G401 (cell line): ENCODE measurements around the gene NKX1-1. TPM values are rescaled to one million over a fixed set of nuclear protein-coding genes. Genes with fewer than 3 reads are reported as not detected.

Experiments
- DNase-seq: peaks from one replicate; pipeline ENCODE4 v3.0.0-alpha.2; 2015; ENCODE audit warnings: low spot score
- in situ Hi-C: cut with HindIII; loops from 2 replicates; pipeline ENCODE4 v1.10.0; 2016; ENCODE audit warnings: low sequenced_read_pairs, mixed read lengths
- total RNA-seq: library from RNA; depleted of rRNA; stranded (reverse); fragments of >200 nt; shearing (Covaris generic); gene quantifications from 2 replicates; pipeline ENCODE4 v1.2.3, GENCODE V29; 2014

NKX1-1 gene
- total RNA-seq, 1 experiment from 2014 or later = not detected

DNA sequence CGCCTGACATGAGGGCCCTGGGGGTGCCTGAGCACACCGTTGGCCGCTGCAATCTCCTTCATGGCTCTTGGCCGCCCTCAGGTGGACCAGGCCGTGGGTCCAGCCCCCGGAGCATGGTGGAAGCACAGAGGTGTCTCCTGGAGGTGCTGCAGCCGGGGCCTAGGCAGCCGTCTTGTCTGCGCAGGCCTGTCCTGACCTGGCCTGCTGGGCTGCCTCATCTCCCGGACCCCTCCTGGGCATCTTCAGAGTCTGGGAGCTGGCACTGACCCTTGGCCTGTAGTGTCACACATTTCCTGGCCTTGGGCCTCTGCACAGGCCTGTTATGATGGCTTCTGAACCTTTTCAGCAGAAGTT lies 38.3 kb downstream of the NKX1-1 start:
- no peak for DNase-seq
- in situ Hi-C loops = no loop called here

DNA sequence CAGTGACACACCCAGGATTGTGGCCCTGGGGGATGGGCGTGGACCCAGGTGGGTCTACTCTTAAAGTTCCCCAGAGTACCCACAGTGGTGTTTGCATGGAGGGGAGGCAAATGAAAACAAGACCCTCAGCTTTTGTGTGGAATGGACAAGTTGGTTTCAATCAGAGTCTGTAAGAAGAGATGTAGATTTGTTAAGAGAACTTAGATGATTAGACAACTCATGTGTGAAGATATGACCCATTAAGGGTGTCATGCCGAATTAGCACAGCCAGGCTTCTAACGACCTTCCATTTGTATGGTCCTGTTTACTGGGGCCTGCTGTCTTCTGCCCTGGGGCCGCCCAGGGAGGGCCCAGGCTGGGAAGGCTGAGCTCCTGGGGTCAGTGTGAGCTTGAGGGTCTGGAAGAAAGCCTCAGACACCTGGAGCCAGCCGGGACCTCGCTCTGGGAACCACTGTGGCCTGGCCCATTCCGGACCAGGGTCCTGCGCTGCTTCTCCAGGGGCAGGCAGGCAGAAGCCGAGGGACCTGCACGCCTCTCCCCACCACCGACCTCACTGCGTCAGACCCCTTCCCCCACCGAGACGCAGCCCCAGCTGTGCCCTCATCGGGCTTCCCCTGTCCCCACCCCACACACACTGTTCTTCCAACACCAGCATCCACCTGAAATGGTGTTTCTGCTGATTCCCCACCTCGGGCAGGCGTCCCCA lies 38.9 kb downstream of the NKX1-1 start:
- no peak for DNase-seq
- in situ Hi-C loops = no loop called here

DNA sequence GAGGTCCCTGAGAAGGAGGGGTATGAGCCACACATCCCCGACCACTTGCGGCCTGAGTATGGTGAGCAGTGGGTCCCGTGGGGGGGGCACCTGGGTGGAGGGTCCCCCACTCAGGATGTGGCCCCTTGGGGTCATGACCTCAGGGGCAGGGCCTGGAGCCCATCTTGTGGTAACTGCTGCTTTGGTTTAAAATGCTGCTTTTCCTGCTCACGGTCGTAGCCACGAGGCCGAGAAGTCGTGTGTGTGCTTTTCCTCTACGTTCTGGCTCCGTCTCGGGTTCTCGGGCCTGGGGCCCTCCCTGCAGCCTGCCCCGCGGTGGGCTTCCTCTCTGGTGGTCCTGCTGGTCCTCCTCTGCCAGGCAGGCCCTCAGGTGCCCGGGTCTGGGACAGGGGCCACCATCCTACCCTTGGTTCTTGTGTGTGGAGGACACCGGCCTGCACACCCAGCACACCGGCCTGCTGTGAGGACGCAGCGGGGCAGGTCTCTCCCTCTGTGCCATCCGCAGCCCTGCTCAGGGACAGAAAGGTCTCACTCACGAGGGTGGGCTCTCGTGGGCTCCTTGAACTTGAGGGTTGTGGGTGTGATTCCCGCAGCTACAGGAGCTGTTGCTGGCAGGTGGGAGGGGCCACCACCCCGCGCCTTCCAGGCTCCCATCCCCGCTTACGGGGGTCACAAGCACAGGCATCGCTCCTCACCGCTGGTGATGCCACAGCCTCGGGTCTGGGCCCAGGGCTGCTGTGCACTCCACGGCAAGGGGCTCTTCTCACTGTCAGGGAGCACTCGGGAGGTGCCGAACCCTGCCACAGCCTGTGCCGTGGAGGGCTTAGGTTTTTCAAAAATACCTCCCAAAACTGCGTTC lies 39.6 kb downstream of the NKX1-1 start:
- in situ Hi-C loops = no loop called here
- no peak for DNase-seq

DNA sequence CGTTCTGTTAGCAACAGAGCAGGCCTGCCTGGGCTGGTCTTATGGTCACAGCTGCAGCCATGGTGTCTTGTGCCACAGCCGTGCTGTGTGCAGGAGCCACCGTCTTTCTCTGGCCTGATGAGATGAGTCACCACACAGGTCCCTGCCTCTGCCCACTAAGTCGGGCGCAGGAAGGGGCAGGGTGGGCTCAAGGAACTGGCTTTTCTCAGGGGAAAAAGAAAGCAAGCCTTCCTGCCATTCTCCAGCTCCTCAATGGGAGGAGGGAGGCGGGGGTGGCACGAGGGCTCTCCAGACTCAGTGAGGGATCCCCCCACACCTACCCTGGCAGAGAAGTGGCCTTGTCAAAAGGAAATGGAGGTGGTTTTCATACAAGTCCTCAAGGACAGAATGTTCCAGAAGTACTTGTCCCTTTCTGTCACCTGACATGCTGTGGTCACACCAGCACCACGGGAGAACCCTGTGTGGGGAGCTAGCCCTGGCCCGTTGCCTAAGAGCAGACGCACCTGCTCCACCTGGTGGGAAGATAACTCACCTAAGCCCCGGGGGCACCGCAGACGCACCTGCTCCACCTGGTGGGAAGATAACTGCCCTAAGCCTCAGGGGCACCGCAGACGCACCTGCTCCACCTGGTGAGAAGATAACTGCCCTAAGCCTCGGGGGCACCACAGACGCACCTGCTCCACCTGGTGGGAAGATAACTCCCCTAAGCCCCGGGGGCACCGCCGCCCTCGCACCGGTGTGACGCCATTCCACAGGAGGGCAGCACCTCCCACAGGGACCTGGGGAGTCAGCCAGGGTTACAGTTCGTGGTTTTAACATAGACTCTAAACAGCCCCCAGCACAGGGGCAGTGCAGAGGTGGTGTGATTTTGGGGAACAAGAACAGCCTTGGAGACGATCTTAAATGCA lies 40.7 kb downstream of the NKX1-1 start:
- in situ Hi-C loops = no loop called here
- DNase-seq = peak; percentile 35

DNA sequence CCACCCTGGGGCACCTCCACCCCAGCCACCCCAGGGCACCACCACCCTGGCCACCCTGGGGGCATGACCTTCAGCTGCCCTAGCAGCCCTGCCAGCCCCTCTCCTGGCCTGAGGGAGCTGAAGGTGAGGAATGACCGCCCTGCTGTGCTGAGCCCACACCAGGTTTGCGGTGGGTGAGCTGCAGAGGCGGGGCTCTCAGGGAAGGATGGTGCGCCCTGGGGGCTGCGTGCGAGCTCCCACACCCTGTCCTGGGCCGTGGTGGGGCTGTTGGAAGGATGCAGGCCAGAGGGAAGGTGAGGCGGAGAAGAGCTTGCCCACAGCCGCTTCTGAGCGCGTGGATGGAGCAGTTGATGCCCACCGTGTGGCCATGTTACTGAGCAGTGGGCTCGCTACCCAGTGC lies 41.5 kb downstream of the NKX1-1 start:
- no peak for DNase-seq
- in situ Hi-C loops = no loop called here

DNA sequence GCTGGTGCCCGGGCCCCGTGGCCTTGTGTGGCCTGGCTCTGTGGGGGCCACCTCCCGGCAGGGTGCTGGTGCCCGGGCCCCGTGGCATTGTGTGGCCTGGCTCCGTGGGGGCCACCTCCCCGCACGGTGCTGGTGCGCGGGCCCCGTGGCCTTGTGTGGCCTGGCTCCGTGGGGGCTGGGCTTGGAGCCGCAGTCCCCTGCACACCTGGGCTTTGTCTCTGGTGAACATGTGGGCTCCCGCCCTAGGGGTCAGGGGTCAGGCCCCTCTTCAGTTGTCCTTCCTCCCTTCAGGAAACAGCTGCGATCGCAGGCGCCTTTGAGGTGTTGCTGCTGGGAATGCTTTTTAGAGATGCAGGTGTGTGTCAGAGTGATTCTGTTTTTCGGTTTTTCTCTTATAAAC lies 42.0 kb downstream of the NKX1-1 start:
- DNase-seq = no peak
- in situ Hi-C loops = no loop called here

DNA sequence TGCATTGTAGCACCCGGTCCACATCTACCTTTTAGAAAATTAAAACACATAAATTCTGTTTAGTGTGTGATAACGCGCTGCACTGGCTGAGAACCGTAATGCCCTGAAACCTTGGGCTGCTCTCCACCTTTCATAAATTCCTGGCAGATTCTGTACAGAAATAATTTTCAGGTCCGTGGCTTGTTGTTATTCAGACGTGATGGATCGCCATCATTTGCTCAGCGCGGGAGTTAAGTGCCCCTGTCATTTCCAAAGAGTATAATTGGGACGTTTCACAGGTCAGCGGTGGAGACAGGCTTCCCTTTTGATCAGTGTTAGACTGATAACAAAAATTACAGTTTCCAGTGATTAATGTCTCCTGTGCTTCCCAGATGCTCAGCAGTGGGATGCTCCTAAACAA lies 42.7 kb downstream of the NKX1-1 start:
- no peak for DNase-seq
- in situ Hi-C loops = no loop called here

DNA sequence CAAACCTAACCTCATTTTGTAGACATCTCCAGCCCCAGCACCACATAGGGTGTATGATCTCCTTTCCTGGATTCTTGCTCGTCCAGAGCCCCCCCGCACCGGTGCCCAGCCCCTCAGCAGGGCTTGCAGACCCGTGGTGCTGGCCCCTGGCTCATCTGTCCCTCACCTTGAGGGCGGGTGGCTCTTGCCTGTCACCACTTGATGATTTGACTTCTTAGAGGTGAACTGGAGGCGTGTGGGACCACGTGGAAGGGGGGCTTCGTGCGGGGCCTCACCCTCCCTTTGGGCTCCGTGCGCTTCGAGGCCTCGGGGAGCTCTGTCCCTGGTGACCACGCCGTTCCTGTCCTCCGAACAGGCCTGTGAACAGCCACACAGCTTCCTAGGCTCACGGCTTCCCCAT lies 43.7 kb downstream of the NKX1-1 start:
- in situ Hi-C loops = no loop called here
- DNase-seq = no peak

DNA sequence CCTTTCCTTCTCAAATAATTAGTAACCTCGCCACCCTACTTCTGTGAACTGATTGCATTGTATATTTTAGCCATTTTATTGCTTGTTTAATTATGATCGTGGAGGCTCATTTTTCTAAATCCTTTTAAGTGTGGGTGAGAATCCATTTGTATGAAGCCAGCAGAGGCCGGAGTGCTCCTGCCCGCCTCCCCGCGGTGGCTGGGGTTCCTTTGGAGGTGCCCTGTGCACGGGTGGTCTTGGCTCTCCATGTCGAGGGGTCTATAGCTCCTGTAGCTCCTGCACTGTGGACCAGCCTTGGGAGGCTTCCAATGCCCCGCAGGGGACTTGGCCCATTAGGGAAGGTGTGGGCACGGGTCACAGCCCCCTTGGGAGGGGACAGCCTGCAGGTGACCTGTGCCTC lies 44.2 kb downstream of the NKX1-1 start:
- in situ Hi-C loops = no loop called here
- DNase-seq = no peak

DNA sequence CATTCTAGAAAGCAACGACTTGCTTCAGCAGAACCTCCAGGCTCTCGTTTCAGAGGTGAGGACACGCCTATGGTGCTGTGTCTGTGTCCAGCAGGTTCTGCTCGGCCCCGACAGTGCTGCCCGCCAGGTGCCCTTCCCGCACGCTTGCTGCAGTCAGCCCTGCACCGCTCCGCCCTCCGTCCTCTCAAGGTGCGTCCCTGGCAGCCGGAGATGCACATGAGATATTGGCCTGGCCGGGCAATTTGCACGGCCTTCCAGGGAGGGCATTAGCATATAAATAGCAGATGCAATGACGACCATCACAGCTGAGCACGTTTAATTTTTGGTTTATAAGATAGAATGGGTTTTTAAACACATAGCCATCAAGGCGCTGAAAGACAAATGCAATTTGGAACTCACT lies 44.8 kb downstream of the NKX1-1 start:
- DNase-seq = no peak
- in situ Hi-C loops = no loop called here

DNA sequence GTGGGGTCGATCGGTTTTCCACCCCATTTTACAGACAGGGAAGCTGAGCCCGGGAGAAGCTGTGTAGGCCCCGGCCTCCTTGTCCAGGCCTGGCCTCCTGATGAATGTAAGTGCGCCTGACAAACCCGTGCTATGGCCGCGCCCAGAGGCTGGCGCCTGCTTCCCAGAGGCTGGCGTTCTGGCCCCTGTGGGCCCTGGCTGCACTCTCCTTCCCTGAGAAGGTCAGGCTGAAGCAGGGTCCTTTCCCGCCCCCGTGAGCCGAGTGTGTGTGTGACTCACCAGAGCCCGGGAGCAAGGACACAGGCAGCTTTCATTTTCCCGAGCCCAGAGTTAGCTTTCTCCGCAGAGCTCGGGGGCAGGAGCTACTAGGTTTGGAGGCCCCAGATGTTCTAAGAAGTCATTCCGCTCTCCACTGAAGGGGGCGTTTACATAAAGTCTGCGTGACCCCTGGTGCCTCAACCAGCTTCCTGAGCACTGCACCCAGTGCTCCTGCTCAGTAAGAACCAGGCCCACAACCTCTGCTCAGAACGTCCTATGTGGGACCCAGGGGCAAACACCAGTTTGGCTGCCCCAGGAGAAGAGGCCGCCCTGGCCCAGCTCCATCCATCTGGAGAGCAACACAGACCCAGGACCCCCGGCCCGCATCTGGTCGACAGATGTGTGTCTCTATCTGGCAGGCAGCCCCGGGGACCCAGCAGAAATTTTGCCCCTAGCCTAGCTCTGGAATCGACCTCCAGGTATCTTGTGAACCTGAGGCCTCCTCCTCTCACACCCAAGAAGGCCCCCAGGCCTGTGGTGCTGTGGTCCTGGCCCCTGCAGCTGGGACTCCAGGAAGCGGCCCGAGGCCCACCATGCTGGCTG lies 45.6 kb downstream of the NKX1-1 start:
- in situ Hi-C loops = no loop called here
- no peak for DNase-seq

DNA sequence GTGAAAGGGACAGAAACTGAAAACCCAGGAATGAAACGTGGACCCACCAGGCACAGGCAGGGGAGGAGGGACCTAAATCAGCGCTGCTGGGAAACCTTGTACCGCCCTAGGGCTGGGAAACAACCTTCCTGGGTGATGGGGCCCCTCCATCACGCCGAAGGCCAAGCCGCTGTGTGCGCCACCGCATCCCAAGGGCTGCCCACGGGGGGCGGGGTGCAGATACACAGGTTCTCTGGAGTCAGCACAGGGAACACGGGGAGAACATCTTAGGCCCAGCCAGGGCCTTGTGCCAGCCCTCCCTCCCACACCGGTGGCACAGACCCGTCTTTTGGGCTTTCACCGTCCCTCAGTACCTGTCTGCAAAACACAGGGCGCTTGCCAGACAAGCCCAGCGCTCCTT lies 46.3 kb downstream of the NKX1-1 start:
- in situ Hi-C loops = no loop called here

DNA sequence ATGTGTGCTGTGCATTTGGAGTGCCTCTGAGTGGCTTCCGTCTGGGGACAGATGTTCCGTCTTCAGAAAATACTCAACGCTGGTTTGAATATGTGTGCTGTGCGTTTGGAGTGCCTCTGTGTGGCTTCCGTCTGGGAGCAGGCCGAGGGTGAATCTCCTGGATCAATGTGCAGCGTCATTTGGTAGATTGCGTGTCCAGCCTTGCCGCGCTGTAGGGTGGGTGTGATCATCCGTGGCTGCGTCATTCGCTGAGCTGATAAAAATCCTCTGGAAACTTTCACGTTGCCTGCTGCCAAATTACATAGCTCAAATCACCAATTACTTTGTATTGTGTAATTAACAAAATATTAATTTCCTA lies 47.1 kb downstream of the NKX1-1 start:
- DNase-seq = no peak
- in situ Hi-C loops = no loop called here

More for the DNA sequence above, 46.3 kb downstream of the NKX1-1 start:
- no peak for DNase-seq

DNA sequence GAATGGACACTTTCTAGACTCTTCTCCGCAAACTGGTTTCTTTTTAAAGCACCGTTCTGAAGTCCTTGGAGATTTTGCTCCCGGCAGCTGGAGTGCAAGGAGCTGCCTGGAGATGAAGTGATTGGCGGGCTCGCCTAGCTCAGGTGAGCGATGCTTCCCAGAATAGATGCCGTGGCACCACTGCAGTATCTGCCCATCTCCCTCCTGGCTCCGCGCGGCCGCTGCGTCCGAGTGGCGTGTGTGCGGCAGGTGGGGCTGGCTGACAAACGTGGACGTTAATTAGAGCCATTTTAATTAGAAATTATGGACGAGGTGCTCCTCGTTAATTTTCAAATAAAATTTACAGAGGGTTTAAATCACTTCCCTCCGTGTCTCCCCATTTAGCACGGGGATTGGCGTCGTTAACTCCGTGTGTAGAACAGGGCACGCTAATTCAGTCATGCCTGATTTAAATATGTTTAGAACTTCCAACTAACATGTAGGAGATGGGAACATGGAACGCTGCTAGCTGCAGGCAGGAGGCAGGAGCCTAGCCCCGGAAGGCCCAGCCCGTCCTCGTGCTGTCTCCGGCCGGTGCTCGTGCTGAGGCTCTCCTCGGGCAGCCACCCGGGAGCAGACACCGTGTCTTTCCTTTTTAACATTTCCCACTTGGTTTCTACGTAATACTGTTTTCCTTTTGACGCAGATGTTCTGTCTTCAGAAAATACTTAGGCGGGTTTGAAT lies 47.7 kb downstream of the NKX1-1 start:
- in situ Hi-C loops = no loop called here
- no peak for DNase-seq

DNA sequence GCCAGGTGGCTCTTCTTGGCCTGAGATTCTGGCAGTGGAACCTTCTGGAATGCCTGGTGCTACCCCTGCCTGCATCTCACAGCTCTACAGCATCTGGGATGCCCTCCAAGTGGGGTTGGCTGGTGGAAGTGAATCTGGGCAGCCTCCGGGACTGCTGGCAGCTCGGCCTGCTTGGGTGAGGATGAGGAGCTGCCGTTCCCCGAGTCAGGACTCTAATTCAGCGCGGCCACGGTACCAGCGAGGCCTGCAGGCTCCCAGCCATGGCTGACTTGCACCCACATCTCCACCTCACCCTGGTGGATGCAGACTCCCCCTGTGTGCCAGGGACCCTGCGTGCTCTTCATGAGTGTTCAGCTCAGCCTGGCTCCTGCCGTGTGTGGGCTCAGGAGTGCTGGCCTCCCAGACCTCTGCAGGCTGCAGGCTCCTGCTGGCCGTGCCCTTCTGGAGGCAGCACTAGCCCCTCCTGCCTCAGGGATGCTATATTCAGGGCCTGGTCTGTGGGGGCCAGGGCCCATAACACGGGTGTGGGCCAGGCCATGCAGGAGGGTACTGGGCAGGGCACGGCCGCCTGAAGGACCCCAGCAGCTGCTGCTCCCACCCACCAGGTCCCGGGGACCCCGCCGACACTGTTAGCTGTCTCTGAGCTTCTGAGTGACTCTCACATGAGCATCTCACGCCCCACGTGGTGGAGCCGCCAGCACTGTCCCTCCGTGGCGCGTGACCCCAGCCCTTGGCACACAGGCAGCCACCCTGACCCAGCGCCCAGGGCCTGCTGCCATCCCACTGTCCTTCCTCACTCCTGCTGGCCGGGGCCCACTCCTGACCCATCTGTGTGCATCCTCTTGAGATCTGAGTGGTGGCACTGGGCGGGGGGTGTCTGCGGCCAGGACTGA lies 48.6 kb downstream of the NKX1-1 start:
- DNase-seq = peak; percentile 79
- in situ Hi-C loops = no loop called here

DNA sequence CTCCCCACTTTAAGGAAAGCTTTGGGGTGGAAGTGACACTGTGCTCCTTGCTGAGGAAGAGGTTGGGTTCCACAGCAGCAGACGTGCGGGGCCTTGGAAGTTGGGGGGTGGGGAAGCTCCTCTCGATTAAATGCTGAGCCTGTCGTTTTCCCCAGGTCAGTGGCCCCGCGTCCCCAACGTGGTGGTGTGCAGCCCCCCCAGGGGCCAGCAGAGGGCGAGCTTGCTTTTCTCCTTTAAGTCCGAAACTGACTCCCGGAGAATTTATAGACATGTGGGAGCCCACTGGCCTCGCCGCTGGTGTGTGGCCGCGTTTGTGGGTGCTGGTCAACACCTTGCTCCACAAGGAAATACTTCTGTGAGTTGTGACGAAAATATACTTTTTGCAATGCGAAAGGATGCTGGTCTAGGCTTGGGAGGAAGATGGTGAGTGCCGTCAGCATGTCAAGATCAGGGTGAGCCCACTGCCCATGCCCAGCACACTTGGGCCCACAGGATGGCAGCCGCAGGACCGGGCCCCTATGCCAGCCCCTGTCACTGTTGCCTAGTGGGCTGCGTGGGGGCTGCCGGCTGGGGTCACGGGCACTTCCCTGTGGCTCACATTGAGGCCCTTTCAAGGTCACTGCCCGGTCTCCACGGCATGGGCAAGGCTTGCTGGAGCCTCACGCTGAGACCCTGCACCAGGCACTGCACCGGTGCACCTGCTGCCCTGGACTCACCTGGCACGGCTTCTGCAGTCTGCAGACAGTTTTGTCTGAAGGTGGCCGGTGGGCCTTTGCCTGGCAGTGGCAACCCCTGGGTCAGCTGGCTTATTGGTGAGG lies 49.9 kb downstream of the NKX1-1 start:
- DNase-seq = peak; percentile 84
- in situ Hi-C loops = no loop called here

DNA sequence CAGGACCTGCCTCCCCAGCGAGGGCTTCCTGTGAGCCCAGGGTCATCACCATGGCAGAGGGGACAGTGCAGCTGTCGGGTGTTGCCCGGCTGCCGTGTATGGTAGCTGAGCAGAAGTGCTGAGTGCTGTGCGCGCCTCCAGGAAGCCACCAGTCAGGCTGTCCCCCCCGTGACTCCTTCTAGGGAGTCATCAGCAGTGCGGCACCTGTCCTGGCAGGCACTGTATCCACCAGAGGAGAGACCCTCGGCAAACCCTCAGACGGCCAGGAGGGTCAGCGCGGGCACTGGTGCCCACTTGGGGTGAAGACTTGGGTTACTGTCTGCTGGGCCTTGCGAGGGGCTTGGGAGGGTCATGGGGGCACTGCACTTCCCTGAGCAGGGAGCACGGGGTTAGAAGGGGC lies 50.9 kb downstream of the NKX1-1 start:
- in situ Hi-C loops = no loop called here
- DNase-seq = no peak
